HG02798 (cell line): ENCODE measurements around the gene HFE.
A peak's percentile ranks its signal among the peaks of the same experiment; 100 is the strongest.
"Not testable (repeated sequence)": the region's sequence is repeated elsewhere in the genome, so short reads cannot be mapped to it uniquely, and the experiment has no call there.

Experiments used
- ATAC-seq: cut with Tn5 transposase; IDR thresholded peaks from one replicate; pipeline ENCODE4 v1.9.1; 2021; ENCODE audit warnings: mild to moderate bottlenecking; ENCODE audit not compliant: unreplicated experiment, poor library complexity

HFE gene

DNA sequence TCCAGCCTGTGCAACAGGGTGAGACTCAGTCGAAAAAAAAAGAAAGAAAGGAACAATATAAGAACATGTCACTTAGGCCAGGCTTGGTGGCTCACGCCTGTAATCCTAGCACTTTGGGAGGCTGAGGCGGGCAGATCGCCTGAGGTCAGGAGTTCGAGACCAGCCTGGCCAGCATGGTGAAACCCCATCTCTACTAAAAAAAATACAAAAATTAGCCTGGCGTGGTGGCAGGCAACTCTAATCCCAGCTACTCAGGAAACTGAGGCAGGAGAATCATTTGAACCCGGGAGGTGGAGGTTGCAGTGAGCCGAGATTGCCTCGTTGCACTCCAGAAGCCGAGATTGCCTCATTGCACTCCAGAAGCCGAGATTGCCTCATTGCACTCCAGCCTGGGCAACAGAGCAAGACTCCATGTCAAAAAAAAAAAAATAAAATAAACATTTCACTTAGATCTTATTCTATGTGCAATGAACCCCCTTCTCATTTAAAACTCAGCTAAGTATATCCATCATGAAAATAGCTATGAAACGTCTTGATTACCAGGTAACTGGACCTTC is 28.7 kb upstream of the HFE start:
- ATAC-seq: not testable (repeated sequence)

DNA sequence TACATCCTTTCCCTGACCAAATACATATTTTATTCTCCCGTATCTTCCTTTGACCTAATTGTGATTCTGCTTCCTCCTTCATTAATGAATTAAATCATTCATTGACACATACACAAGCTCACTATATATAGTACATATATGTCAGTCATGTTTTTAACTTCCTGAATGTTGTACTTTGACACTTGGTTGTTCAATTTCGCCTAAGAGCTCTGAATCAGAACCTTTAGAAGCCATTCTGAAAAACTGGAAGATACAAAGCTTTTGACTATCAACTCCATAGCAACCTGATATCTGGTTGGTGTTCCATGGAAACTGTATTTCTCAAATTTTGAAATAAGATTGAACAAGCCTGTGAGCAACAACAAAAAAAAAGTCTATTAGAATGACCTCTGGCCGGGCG is 27.3 kb upstream of the HFE start:
- ATAC-seq: no peak

DNA sequence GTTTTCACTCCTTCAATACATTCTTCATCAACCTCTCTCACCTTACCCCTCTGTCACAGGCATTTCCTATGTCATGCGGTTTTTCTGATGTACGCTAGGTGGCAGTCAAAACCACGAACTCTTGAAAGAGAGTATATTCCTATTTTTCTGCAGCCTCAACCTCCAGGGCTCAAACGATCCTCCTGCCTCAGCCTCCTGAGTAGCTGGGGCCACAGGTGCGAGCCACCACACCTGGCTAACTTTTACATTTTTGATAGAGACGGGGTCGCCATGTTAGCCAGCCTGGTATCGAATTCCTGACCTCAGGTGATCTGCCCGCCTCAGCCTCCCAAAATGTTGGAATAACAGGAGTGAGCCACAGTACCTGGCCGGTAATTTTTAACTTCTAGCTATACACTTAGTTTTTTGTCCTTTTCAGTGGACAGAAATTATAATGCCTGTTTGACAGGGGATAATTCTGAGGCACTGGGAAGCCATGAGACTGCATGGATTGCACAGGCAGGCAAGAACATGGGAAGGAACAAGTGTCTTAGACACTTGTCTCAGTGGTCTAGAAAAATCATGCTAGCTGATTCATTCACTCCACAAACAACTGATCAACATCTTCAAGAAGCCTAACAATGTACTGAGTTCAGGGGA is 22.5 kb upstream of the HFE start:
- no peak for ATAC-seq

DNA sequence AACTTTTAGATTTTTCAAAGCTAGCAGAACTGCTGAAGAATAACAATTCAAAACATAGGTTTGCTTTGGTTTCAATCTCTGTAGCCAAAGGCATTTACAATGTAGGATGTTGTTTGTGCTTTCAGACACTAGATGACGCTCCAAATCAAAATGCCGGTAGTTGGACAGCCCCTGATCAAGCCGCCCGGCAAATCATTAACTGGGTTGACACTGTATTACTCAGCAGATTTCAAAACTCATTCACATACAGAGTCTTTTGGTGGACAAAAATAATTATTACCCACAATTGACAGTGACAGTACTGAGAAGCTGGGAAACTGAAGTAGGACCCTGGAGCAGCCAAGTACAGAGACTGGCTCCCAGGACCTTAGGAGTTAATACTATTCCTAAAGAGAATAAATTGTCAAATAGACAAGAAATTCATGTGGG is 21.3 kb upstream of the HFE start:
- ATAC-seq: peak; percentile 95

DNA sequence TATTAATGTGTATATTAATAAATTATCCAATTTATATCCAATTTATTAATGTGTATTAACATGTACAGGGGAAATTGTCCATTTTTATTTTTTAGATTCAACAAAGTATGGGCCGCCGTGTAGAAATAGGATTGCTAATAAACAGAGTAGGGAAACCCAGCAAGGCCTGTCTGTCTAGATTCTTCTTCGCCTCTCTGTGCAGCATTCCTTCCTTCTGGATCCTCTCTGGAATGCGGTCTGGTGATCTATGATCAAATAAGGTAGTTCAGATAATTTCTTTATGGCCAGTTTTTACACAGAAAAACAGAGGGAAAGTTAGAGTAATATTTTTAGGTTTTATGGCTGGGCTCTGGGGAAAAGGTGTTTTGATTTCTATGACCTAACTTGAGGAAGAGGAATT is 19.9 kb upstream of the HFE start:
- ATAC-seq: no peak

DNA sequence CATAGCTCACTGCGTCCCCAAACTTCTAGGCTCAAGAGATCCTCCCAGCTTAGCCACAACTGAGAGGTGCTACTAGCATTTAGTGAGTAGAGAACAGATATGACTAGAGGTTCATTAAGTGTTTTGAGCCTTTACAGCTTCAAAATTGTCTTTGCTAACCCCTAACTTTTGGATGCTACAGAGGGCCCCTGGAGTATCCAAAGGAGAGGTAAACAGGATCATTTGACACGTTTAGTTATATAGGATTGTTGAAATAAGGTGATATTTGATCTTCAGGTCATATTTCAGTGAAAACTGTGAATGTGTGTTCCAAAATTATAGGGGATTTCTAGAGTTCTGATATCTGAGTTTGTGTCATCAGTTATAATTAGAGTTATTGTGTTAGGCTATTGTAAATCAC is 19.2 kb upstream of the HFE start:
- ATAC-seq: no peak

DNA sequence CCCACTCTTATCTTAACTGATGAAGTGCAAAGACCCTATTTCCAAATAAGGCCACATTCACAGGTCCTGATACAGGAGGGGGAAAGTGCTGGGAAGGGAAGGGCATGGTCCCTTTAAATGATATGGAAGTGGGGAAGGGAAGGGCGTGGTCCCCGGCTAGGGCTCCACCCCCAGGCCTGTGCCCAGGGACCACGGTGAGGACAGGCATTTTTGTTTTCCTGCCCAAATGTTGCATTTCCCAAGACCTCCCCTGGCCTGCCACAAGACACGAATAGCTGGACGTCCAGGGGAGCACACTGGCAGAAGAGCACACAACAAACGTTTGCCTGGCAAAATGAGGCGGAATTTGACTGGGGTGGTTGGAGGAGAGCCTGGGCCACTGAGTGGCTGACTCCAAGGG is 16.1 kb upstream of the HFE start:
- ATAC-seq: no peak

DNA sequence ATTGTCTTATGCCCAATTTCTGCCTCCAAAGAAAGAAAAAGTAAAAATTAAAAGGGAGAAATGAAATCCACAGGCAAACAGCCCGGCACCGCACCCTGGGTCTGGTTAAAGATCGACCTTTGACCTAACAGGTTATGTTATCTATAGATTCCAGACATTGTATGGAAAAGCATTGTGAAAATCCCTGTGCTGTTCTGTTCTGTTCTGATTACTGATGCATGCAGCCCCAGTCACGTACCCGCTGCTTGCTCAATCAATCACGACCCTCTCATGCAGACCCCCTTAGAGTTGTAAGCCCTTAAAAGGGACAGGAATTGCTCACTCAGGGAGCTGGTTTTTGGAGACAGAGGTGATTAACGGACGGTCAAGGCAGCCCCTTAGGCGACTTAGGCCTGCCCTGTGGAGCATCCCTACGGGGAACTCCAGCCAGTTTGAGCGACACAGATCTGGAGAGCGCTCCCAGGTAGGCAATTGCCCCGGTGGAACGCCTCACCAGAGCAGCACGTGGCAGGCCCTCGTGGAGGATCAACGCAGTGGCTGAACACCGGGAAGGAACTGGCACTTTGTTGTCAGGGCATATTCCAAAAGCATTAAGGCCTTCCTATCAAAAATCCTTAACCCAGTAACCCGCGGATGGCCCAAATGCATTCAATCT is 12.0 kb upstream of the HFE start:
- ATAC-seq: no peak

DNA sequence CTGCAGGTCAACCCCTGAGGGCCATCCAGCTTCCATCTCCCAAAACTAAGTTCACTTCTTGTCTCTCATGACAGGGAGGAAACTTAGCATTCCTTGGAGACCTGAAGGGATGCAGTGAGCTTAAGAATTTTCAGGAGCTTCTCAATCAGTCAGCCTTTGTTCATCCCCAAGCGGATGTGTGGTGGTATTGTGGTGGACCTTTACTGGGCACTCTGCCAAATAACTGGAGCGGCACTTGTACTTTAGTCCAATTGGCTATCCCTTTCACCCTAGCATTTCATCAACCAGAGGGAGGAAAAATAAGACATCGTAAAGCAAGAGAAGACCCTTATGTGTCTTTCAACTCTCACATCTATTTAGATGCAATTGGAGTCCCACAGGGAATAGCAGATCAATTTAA is 9.2 kb upstream of the HFE start:
- not testable (repeated sequence) for ATAC-seq

DNA sequence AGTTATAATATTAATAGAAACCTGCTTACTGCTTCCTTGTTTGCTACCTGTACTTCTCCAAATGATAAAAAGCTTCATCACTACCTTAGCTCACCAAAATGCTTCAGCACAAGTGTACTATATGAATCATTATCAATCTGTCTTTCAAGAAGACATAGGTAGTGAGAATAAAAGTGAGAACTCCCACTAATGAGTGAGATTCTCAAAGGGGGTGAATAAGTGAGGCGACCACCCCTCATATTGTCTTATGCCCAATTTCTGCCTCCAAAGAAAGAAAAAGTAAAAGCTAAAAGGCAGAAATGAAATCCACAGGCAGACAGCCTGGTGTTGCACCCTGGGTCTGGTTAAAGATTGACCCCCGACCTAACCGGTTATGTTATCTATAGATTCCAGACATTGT is 6.1 kb upstream of the HFE start:
- ATAC-seq: not testable (repeated sequence)

DNA sequence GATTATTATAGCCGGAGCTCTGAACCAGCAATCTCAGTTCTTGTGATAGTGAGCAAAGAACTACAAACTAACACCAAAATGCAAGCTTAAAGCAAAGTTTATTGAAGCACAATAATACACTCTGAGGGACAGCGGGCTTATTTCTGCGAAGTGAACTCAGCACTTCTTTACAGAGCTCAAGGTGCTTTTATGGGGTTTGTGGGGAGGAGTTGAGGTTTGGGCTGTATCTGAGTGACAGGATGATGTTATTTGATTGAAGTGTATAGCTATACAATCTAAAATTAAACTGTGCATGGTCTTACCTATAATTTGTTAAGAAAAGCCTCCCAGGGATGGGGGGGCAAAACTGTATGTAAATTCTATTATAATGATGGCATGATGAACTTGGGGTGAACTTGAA is 1.0 kb upstream of the HFE start:
- ATAC-seq: no peak

DNA sequence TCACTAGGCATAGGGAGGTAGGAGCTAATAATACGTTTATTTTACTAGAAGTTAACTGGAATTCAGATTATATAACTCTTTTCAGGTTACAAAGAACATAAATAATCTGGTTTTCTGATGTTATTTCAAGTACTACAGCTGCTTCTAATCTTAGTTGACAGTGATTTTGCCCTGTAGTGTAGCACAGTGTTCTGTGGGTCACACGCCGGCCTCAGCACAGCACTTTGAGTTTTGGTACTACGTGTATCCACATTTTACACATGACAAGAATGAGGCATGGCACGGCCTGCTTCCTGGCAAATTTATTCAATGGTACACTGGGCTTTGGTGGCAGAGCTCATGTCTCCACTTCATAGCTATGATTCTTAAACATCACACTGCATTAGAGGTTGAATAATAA is 1.1 kb downstream of the HFE start:
- ATAC-seq: no peak

DNA sequence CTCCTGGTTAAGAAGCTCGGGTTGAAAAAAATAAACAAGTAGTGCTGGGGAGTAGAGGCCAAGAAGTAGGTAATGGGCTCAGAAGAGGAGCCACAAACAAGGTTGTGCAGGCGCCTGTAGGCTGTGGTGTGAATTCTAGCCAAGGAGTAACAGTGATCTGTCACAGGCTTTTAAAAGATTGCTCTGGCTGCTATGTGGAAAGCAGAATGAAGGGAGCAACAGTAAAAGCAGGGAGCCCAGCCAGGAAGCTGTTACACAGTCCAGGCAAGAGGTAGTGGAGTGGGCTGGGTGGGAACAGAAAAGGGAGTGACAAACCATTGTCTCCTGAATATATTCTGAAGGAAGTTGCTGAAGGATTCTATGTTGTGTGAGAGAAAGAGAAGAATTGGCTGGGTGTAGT is 2.0 kb downstream of the HFE start:
- no peak for ATAC-seq

DNA sequence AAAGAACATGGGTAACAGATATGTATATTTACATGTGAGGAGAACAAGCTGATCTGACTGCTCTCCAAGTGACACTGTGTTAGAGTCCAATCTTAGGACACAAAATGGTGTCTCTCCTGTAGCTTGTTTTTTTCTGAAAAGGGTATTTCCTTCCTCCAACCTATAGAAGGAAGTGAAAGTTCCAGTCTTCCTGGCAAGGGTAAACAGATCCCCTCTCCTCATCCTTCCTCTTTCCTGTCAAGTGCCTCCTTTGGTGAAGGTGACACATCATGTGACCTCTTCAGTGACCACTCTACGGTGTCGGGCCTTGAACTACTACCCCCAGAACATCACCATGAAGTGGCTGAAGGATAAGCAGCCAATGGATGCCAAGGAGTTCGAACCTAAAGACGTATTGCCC is 5.2 kb downstream of the HFE start:
- ATAC-seq: no peak

DNA sequence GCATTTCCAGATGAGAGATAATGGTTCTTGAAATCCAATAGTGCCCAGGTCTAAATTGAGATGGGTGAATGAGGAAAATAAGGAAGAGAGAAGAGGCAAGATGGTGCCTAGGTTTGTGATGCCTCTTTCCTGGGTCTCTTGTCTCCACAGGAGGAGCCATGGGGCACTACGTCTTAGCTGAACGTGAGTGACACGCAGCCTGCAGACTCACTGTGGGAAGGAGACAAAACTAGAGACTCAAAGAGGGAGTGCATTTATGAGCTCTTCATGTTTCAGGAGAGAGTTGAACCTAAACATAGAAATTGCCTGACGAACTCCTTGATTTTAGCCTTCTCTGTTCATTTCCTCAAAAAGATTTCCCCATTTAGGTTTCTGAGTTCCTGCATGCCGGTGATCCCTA is 6.8 kb downstream of the HFE start:
- ATAC-seq: no peak

DNA sequence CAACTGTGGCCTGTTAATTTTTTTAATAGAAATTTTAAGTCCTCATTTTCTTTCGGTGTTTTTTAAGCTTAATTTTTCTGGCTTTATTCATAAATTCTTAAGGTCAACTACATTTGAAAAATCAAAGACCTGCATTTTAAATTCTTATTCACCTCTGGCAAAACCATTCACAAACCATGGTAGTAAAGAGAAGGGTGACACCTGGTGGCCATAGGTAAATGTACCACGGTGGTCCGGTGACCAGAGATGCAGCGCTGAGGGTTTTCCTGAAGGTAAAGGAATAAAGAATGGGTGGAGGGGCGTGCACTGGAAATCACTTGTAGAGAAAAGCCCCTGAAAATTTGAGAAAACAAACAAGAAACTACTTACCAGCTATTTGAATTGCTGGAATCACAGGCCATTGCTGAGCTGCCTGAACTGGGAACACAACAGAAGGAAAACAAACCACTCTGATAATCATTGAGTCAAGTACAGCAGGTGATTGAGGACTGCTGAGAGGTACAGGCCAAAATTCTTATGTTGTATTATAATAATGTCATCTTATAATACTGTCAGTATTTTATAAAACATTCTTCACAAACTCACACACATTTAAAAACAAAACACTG is 10.1 kb downstream of the HFE start:
- ATAC-seq: no peak

DNA sequence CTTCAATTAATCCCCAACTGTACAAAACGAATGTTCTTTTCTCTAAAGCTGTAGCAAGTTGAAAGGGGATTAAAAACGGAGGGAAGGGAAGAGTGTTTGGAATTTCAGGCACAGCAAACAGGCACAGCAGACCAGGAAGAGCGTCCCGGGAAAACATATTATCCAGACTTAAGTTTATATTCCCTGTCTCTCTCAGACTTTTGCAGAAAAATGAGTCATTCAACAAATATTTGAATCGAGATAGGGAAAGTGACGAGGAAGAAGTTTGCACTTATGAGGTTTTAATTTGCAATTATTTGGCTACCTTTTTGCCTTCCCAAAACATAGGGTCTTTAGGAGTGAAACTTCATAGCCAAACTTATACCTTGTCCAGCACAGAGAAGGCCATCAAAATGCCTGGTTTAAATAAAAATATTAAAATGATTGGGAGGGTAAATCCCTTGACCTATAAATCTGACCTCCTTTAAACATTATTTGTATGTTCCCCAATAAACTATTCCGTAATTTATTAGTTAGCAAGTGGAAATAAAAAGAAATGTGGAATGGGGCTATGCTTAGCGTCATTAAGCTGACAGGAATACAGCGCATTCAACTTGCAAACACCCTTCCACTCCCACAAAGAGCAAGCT is 16.0 kb downstream of the HFE start:
- ATAC-seq: peak; percentile 78

DNA sequence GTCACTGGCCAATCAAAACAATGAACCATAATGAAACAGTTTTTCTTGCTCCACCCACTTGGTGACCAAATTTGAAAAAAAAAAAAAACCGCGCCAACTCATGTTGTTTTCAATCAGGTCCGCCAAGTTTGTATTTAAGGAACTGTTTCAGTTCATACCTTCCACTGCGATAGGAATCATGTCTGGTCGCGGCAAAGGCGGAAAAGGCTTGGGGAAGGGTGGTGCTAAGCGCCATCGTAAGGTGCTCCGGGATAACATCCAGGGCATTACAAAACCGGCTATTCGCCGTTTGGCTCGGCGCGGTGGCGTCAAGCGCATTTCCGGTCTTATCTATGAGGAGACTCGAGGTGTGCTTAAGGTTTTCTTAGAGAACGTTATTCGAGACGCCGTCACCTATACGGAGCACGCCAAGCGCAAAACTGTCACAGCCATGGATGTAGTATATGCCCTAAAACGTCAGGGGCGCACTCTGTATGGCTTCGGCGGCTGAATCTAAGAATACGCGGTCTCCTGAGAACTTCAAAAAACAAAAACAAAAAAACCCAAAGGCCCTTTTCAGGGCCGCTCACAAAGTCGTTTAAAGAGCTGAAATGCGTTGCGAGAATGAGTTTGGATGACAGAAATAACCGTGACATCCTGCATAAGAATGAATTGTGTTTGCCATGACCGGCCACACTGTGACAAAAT is 16.7 kb downstream of the HFE start:
- peak; percentile 86 for ATAC-seq

DNA sequence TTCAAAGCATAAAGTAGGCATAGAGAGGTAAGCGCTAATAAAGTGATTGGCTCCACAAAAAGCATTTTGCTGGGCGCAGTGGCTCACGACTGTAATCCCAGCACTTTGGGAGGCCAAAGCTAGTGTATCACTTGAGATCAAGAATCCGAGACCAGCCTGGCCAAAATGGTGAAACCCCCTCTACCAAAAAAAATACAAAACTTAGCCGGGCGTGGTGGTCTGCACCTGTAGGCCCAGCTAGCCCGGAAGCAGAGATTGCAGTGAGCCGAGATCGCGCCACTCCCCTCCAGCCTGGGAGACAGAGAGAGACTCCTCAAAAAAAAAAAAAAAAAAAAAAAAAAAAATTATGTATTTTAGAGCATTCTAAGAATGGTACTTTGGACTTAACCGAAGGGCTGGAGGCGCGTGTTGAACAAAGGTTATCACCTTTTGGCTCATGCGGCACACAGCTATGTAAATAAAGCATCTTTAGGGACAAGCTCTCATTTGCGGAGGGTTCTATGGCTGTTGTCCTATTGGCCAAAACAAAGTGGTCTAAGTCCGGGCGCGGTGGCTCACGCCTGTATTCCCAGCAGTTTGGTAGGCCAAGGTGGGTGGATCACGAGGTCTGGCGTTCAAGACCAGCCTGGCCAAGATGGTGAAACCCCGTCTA is 17.4 kb downstream of the HFE start:
- no peak for ATAC-seq

DNA sequence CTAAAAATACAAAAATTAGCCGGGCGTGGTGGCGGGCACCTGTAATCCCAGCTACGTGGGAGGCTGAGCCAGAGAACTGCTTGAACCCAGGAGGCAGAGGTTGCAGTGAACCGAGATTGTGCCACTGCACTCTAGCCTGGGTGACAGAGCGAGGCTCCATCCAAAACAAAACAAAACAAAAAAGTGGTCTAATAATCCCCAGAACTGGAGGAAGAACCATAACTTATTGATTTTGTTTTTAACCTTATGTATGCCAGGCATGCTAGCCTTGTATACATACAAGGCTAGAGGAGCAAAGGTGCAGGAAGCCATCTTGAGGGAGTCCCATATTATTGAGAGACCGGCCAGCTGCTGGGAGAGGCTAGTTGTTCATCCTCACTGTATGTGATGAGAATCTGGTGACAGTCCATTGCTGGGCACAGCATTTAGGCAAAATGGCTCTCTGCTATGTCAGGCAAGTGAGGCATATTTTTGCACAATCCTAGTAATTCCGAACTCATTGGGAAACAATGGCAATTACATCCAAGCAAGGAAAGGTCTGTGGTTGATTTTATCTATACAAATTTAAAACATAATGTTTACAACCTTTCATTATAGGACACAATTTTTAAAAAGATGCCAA is 18.0 kb downstream of the HFE start:
- no peak for ATAC-seq
